Urinary bladder (tissue), 4 donors: ENCODE results near the gene NUAK2. TPM values are rescaled to one million over a fixed set of nuclear protein-coding genes. Genes with fewer than 3 reads are reported as not detected.
A peak's percentile ranks its signal among the peaks of the same experiment; 100 is the strongest.
"Not testable (repeated sequence)": the region's sequence is repeated elsewhere in the genome, so short reads cannot be mapped to it uniquely, and the experiment has no call there.

ENCODE experiments used
- DNase-seq: peaks from one replicate; pipeline ENCODE4 v3.0.0-alpha.2; 2015; ENCODE audit errors: extremely low spot score
- H3K27ac ChIP-seq: one replicate; pipeline ENCODE4 v1.5.1; 2013; ENCODE audit warnings: low read depth, mild to moderate bottlenecking, moderate library complexity
- H3K36me3 ChIP-seq: one replicate; pipeline ENCODE4 v1.6.1; 2013; ENCODE audit warnings: mild to moderate bottlenecking, moderate library complexity; ENCODE audit not compliant: insufficient read depth
- H3K4me1 ChIP-seq: one replicate; pipeline ENCODE4 v1.6.1; 2013; ENCODE audit warnings: mild to moderate bottlenecking, moderate library complexity; ENCODE audit not compliant: insufficient read depth
- H3K4me3 ChIP-seq: one replicate; pipeline ENCODE4 v1.5.1; 2013; ENCODE audit warnings: low read depth, low read length
- WGBS: extraction: QIAGEN DNeasy Blood & Tissue Kit; methylation state at CpG from one replicate; pipeline ENCODE4 v1.1.7; 2013; 5-methylcytosine and 5-hydroxymethylcytosine counted together
- polyA plus RNA-seq: library from polyadenylated mRNA; stranded (reverse); fragments of 200-250 nt; gene quantifications from one replicate; pipeline ENCODE4 v1.2.3, GENCODE V29; 2013
- total RNA-seq: library from RNA; depleted of rRNA; stranded (reverse); fragments of >200 nt; gene quantifications from one replicate; pipeline ENCODE4 v1.2.3, GENCODE V29; 2014
- donor health status: healthy with polysubstance abuse.
- donor health status: healthy.

Gene NUAK2
- total and polyA plus RNA-seq, 2 donors, result 0.82 to 0.90 TPM

GRCh38 chr1:205287767-205288559 lies 33.6 kb downstream of the NUAK2 start:
- 63% methylated on average over 8 of the region's 8 CpGs for WGBS
- no peak overlapping the region for H3K4me3 ChIP-seq
- H3K27ac ChIP-seq, result no peak overlapping the region
- DNase-seq, result no peak
- H3K36me3 ChIP-seq, result no peaks in the 10 kb centered on the region
- H3K4me1 ChIP-seq, result no peaks in the 10 kb centered on the region

GRCh38 chr1:205287076-205287475 lies 34.5 kb downstream of the NUAK2 start:
- 94% methylated on average over 3 of the region's 3 CpGs for WGBS
- H3K4me1 ChIP-seq, result no peaks in the 10 kb centered on the region

GRCh38 chr1:205286335-205286950 lies 35.1 kb downstream of the NUAK2 start:
- DNase-seq, result no peak
- WGBS, result 94% methylated on average over 9 of the region's 9 CpGs
- Histone ChIP-seq H3K4me1 (no peaks in the 10 kb centered on the region), H3K27ac (peak overlapping the region; percentile 58), H3K4me3 (no peak overlapping the region), H3K36me3 (no peaks in the 10 kb centered on the region)

More at GRCh38 chr1:205287076-205287475, 34.5 kb downstream of the NUAK2 start:
- H3K27ac ChIP-seq, result no peak overlapping the region
- DNase-seq, result no peak
- no peak overlapping the region for H3K4me3 ChIP-seq
- no peaks in the 10 kb centered on the region for H3K36me3 ChIP-seq

GRCh38 chr1:205285381-205286101 lies 36.0 kb downstream of the NUAK2 start:
- peak overlapping the region; percentile 58 for H3K27ac ChIP-seq
- WGBS, result 74% methylated on average over 12 of the region's 12 CpGs
- no peaks in the 10 kb centered on the region for H3K36me3 ChIP-seq
- no peaks in the 10 kb centered on the region for H3K4me1 ChIP-seq
- DNase-seq, result no peak
- H3K4me3 ChIP-seq, result no peak overlapping the region

GRCh38 chr1:205284420-205285144 lies 37.0 kb downstream of the NUAK2 start:
- H3K36me3 ChIP-seq, result no peaks in the 10 kb centered on the region
- H3K27ac ChIP-seq, result peak overlapping the region; percentile 43
- H3K4me3 ChIP-seq, result no peak overlapping the region
- DNase-seq, result no peak
- 73% methylated on average over 7 of the region's 7 CpGs for WGBS
- no peaks in the 10 kb centered on the region for H3K4me1 ChIP-seq

GRCh38 chr1:205283270-205284147 lies 38.0 kb downstream of the NUAK2 start:
- WGBS, result 82% methylated on average over 15 of the region's 15 CpGs
- H3K27ac ChIP-seq, result no peak overlapping the region
- H3K4me1 ChIP-seq, result no peaks in the 10 kb centered on the region

GRCh38 chr1:205280666-205281395 lies 40.7 kb downstream of the NUAK2 start:
- 97% methylated on average over 10 of the region's 10 CpGs for WGBS
- H3K4me3 ChIP-seq, H3K4me1 ChIP-seq, H3K27ac ChIP-seq, H3K36me3 ChIP-seq, DNase-seq: not testable (repeated sequence)

More at GRCh38 chr1:205283270-205284147, 38.0 kb downstream of the NUAK2 start:
- DNase-seq, result no peak
- Histone ChIP-seq H3K36me3 (no peaks in the 10 kb centered on the region), H3K4me3 (no peak overlapping the region)

GRCh38 chr1:205279986-205280385 lies 41.6 kb downstream of the NUAK2 start:
- DNase-seq, result no peak
- no peak overlapping the region for H3K27ac ChIP-seq
- H3K36me3 ChIP-seq, result no peaks in the 10 kb centered on the region
- H3K4me3 ChIP-seq, result no peak overlapping the region
- H3K4me1 ChIP-seq, result no peaks in the 10 kb centered on the region
- 80% methylated on average over 3 of the region's 3 CpGs for WGBS

- no peak overlapping the region for H3K4me3 ChIP-seq
- no peak overlapping the region for H3K27ac ChIP-seq
- 76% methylated on average over 8 of the region's 8 CpGs for WGBS
- no peaks in the 10 kb centered on the region for H3K36me3 ChIP-seq
- no peaks in the 10 kb centered on the region for H3K4me1 ChIP-seq
- DNase-seq, result no peak
These were observed 44.9 kb downstream of the NUAK2 start for GRCh38 chr1:205276689-205277065.

GRCh38 chr1:205275916-205276688 lies 45.4 kb downstream of the NUAK2 start:
- Histone ChIP-seq H3K4me3 (no peak overlapping the region), H3K27ac (no peak overlapping the region), H3K36me3 (no peaks in the 10 kb centered on the region), H3K4me1 (no peaks in the 10 kb centered on the region)
- no peak for DNase-seq
- 85% methylated on average over 9 of the region's 9 CpGs for WGBS

GRCh38 chr1:205275133-205275532 lies 46.4 kb downstream of the NUAK2 start:
- no peaks in the 10 kb centered on the region for H3K36me3 ChIP-seq
- no peaks in the 10 kb centered on the region for H3K4me1 ChIP-seq
- H3K27ac ChIP-seq, result no peak overlapping the region
- DNase-seq, result no peak
- H3K4me3 ChIP-seq, result no peak overlapping the region
- WGBS, result 81% methylated on average over 3 of the region's 3 CpGs
